GM18511 (cell line): ENCODE measurements around the gene UBE2R2.
"Not testable (repeated sequence)": the region's sequence is repeated elsewhere in the genome, so short reads cannot be mapped to it uniquely, and the experiment has no call there.

Source experiments
- ATAC-seq: cut with Tn5 transposase; IDR thresholded peaks from one replicate; pipeline ENCODE4 v1.9.1; 2021; ENCODE audit warnings: mild to moderate bottlenecking, moderate library complexity; ENCODE audit not compliant: unreplicated experiment

Gene UBE2R2

GRCh38 chr9:33816327-33817252, at the start of gene UBE2R2:
Gene UBE2R2, plus strand, starts transcription at chr9:33817160. Its CDS starts 598 bp downstream, at chr9:33817758.
- ATAC-seq = peak; percentile 72

GRCh38 chr9:33770156-33770880, 46.6 kb upstream of the UBE2R2 start:
- not testable (repeated sequence) for ATAC-seq

GRCh38 chr9:33773135-33773534, 43.8 kb upstream of the UBE2R2 start:
- ATAC-seq = not testable (repeated sequence)

- not testable (repeated sequence) for ATAC-seq
Measured at GRCh38 chr9:33774074-33774659, 42.8 kb upstream of the UBE2R2 start.

GRCh38 chr9:33776578-33776977, 40.4 kb upstream of the UBE2R2 start:
- ATAC-seq = no peak

- peak; percentile 75 for ATAC-seq
Measured at GRCh38 chr9:33778700-33779351, 38.1 kb upstream of the UBE2R2 start.

GRCh38 chr9:33780276-33780675, 36.7 kb upstream of the UBE2R2 start:
- ATAC-seq = no peak

GRCh38 chr9:33781736-33782135, 35.2 kb upstream of the UBE2R2 start:
- ATAC-seq = no peak

- ATAC-seq = no peak
Measured at GRCh38 chr9:33782395-33783152, 34.4 kb upstream of the UBE2R2 start.

- no peak for ATAC-seq
Measured at GRCh38 chr9:33785914-33786313, 31.0 kb upstream of the UBE2R2 start.

GRCh38 chr9:33786681-33787080, 30.3 kb upstream of the UBE2R2 start:
- ATAC-seq = no peak

- ATAC-seq = no peak
Measured at GRCh38 chr9:33787839-33788238, 29.1 kb upstream of the UBE2R2 start.

GRCh38 chr9:33789429-33789828, 27.5 kb upstream of the UBE2R2 start:
- not testable (repeated sequence) for ATAC-seq

GRCh38 chr9:33791117-33791516, 25.8 kb upstream of the UBE2R2 start:
- ATAC-seq = no peak

GRCh38 chr9:33793496-33793895, 23.5 kb upstream of the UBE2R2 start:
- not testable (repeated sequence) for ATAC-seq

- ATAC-seq = no peak
Measured at GRCh38 chr9:33794560-33794959, 22.4 kb upstream of the UBE2R2 start.

GRCh38 chr9:33795281-33795680, 21.7 kb upstream of the UBE2R2 start, which contains the start of gene PRSS3:
Gene PRSS3, plus strand, starts transcription at chr9:33795561. Its CDS starts 13 bp downstream, at chr9:33795574.
- no peak for ATAC-seq

- no peak for ATAC-seq
Measured at GRCh38 chr9:33795819-33796218, 21.1 kb upstream of the UBE2R2 start.

GRCh38 chr9:33796679-33797078, 20.3 kb upstream of the UBE2R2 start:
- not testable (repeated sequence) for ATAC-seq

GRCh38 chr9:33797837-33798236, 19.1 kb upstream of the UBE2R2 start:
- ATAC-seq = no peak
